MM.1S (cell line): ENCODE results near the gene KCNQ4.

Experiments used
- DNase-seq: peaks from one replicate; pipeline ENCODE4 v3.0.0-alpha.2; 2015
- H2AFZ ChIP-seq: fragments of 300-600 bp; sonication (generic); 2 replicates; pipeline ENCODE4 v1.6.0; 2016; ENCODE audit warnings: antibody characterized with exemption, low read length
- H3F3A ChIP-seq: fragments of 300-600 bp; sonication (generic); 2 replicates; pipeline ENCODE4 v1.6.1; 2016; ENCODE audit warnings: mild to moderate bottlenecking, antibody characterized with exemption, low read length, moderate library complexity, mixed read lengths; ENCODE audit not compliant: insufficient read depth
- H3K27ac ChIP-seq: fragments of 300-600 bp; sonication (generic); 2 replicates; pipeline ENCODE4 v1.5.1; 2016; ENCODE audit warnings: mild to moderate bottlenecking, low read length
- H3K27me3 ChIP-seq: fragments of 300-600 bp; sonication (generic); replicated peaks from 2 replicates; pipeline ENCODE4 v1.6.0; 2016; ENCODE audit warnings: low read length; ENCODE audit not compliant: insufficient read depth
- H3K36me3 ChIP-seq: fragments of 300-600 bp; sonication (generic); replicated peaks from 2 replicates; pipeline ENCODE4 v1.6.1; 2016; ENCODE audit warnings: mild to moderate bottlenecking, low read length, mixed read lengths; ENCODE audit not compliant: insufficient read depth
- H3K4me1 ChIP-seq: fragments of 300-600 bp; sonication (generic); 2 replicates; pipeline ENCODE4 v1.6.1; 2016; ENCODE audit warnings: low read length, mixed read lengths
- H3K4me2 ChIP-seq: fragments of 300-600 bp; sonication (generic); 2 replicates; pipeline ENCODE4 v1.6.0; 2016; ENCODE audit warnings: low read depth, low read length
- H3K4me3 ChIP-seq: fragments of 300-600 bp; sonication (generic); 2 replicates; pipeline ENCODE4 v1.5.1; 2016; ENCODE audit warnings: low read length, mixed read lengths
- H3K79me2 ChIP-seq: fragments of 300-600 bp; sonication (generic); 2 replicates; pipeline ENCODE4 v1.6.1; 2016; ENCODE audit warnings: mixed run types, low read length, mixed read lengths
- H3K9ac ChIP-seq: fragments of 300-600 bp; sonication (generic); 2 replicates; pipeline ENCODE4 v1.6.1; 2016; ENCODE audit warnings: low read length, mixed read lengths
- H3K9me2 ChIP-seq: fragments of 300-600 bp; sonication (generic); replicated peaks from 2 replicates; pipeline ENCODE4 v1.6.1; 2016; ENCODE audit warnings: mild to moderate bottlenecking, low read length, mixed read lengths; ENCODE audit not compliant: insufficient read depth
- H3K9me3 ChIP-seq: fragments of 300-600 bp; sonication (generic); replicated peaks from 2 replicates; pipeline ENCODE4 v1.6.1; 2016; ENCODE audit warnings: mild to moderate bottlenecking, low read length, mixed read lengths; ENCODE audit not compliant: insufficient read depth
- H4K20me1 ChIP-seq: fragments of 300-600 bp; sonication (generic); 2 replicates; pipeline ENCODE4 v1.6.1; 2016; ENCODE audit warnings: mild to moderate bottlenecking, low read length, moderate library complexity, mixed read lengths; ENCODE audit not compliant: insufficient read depth
- CTCF ChIP-seq: fragments of 300-600 bp; sonication (generic); IDR thresholded peaks from 2 replicates; pipeline ENCODE4 v1.5.1; 2016; ENCODE audit warnings: antibody characterized with exemption, low read length, mixed read lengths
- EZH2 ChIP-seq: fragments of 300-600 bp; sonication (generic); optimal IDR thresholded peaks from 2 replicates; pipeline ENCODE3; 2017; ENCODE audit warnings: low read depth, mild to moderate bottlenecking, antibody characterized with exemption, low read length, mixed read lengths
- EZH2phosphoT487 ChIP-seq: fragments of 300-600 bp; sonication (generic); IDR thresholded peaks from 2 replicates; pipeline ENCODE4 v1.6.1; 2018; ENCODE audit warnings: antibody characterized with exemption, low read length

KCNQ4 gene

DNA sequence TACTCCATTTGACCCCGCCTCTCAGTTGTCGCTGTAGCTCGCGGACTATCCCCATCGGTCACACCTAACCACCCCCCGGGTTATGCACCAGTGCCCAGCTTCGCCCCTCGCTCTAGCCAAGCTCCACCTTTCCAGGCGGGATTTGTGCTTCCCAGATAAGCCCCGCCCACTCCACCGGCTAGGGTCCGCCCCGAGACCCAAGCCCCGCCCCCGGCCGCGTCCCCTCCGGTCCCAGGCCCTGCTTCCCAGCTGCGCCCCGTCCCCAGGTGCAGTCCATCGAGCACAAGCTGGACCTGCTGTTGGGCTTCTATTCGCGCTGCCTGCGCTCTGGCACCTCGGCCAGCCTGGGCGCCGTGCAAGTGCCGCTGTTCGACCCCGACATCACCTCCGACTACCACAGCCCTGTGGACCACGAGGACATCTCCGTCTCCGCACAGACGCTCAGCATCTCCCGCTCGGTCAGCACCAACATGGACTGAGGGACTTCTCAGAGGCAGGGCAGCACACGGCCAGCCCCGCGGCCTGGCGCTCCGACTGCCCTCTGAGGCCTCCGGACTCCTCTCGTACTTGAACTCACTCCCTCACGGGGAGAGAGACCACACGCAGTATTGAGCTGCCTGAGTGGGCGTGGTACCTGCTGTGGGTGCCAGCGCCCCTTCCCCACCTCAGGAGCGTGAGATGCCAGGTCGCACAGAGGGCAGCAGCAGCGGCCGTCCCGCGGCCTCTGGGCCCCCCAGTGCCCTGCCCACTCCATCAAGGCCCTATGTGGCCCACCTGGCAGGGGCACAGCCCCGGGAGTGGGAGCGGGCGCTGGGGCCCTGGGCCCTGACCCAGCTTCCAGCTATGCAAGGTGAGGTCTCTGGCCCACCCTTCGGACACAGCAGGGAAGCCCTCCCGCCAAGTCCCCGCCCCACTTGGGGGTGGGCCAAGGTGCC lies 54.7 kb downstream of the KCNQ4 start:
- no peaks in the 10 kb centered on the region for H4K20me1 ChIP-seq
- H3K27ac ChIP-seq = no peak overlapping the region
- H3K9me3 ChIP-seq = no peaks in the 10 kb centered on the region
- no peak overlapping the region for H3K4me3 ChIP-seq
- H3K36me3 ChIP-seq = no peaks in the 10 kb centered on the region
- DNase-seq = no peak
- no peak for TF ChIP-seq CTCF
- no peak for TF ChIP-seq EZH2phosphoT487
- TF ChIP-seq EZH2 = no peak
- H2AFZ ChIP-seq = no peak overlapping the region
- no peaks in the 10 kb centered on the region for H3K4me1 ChIP-seq
- H3K27me3 ChIP-seq = no peaks in the 10 kb centered on the region
- H3K4me2 ChIP-seq = no peak overlapping the region
- H3F3A ChIP-seq = no peaks in the 10 kb centered on the region
- H3K79me2 ChIP-seq = no peaks in the 10 kb centered on the region
- no peak overlapping the region for H3K9ac ChIP-seq
- no peaks in the 10 kb centered on the region for H3K9me2 ChIP-seq

DNA sequence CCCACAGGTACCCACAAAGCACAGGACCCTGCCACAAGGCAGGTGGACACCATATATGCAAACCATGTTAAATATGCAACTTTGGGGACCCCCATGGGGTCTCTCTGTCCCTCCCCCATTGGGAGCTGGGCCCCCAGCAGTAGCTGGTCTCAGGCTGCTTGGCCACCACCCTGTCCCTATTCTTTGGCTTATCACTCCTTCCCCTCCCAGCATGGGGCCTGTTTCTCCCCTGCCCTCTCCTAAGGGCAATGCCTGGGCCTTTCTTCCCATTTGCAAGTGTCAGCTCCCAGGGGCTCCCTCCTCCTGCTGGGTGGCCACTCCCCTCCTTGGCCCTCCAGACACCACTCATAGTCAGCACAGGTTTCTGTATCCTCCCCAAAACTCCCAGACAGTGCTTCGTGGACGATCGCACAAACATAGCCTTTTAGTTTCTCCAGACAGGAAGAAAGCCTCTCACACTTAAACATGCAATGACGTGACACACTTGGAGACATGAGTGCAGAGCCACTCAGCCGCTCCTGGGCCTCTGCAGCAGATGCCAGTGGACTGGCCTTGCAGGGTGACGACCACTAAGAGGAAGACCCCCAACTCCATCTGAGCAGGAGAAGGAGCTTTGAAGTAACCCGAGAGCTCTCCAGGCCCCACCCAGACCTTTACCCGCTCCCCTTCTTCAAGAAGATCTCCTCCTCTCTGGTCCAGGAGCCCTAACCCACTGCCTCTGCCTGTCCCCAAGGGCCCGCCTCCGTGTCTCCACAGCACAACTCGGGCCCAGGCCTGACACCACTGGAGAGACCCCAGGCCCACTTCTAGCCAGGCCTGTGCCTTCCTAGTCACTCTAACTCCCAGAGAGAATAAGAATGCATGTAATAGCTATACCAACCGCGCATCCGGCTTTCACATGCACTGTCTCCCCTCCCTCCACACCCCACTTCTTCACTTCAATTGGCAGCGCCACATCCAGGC lies 55.7 kb downstream of the KCNQ4 start:
- Histone ChIP-seq H3K9ac (no peak overlapping the region), H3K79me2 (no peaks in the 10 kb centered on the region), H3K4me1 (no peaks in the 10 kb centered on the region), H3K9me2 (no peaks in the 10 kb centered on the region), H3K4me3 (no peak overlapping the region), H3K27ac (no peak overlapping the region), H3K4me2 (no peak overlapping the region), H3K27me3 (no peaks in the 10 kb centered on the region), H3F3A (no peaks in the 10 kb centered on the region), H3K36me3 (no peaks in the 10 kb centered on the region), H4K20me1 (no peaks in the 10 kb centered on the region), H2AFZ (no peak overlapping the region), H3K9me3 (no peaks in the 10 kb centered on the region)
- DNase-seq = no peak
- TF ChIP-seq EZH2 (no peak), CTCF (no peak), EZH2phosphoT487 (no peak)

DNA sequence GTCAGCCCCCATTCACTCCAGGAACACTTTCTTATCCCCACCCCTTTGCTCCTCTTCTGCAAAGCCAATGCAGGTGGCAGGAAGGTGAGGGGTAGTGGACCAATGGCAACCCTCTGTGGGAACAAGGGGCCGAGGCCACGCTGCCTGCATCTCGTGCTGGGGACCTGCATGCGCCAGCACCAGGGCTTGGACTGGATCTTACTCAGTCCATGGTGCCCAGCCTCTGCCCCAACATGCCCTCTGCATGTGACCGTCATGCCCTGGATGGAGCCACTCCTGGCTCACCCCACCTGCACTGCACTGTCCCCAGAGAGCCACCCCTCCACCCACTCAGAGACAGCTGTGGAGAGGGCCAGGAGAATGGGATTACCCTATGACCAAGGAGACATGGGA lies 56.4 kb downstream of the KCNQ4 start:
- Histone ChIP-seq H3K27me3 (no peaks in the 10 kb centered on the region), H3K27ac (no peak overlapping the region), H4K20me1 (no peaks in the 10 kb centered on the region), H2AFZ (no peak overlapping the region), H3K4me2 (no peak overlapping the region), H3F3A (no peaks in the 10 kb centered on the region), H3K79me2 (no peaks in the 10 kb centered on the region), H3K9me2 (no peaks in the 10 kb centered on the region), H3K9me3 (no peaks in the 10 kb centered on the region), H3K4me1 (no peaks in the 10 kb centered on the region), H3K36me3 (no peaks in the 10 kb centered on the region), H3K4me3 (no peak overlapping the region), H3K9ac (no peak overlapping the region)
- TF ChIP-seq EZH2phosphoT487 (no peak), EZH2 (no peak), CTCF (no peak)
- DNase-seq = no peak
